ENCODE results near the gene FGF11. TPM values are rescaled to one million over a fixed set of nuclear protein-coding genes. Genes with fewer than 3 reads are reported as not detected.

The FGF11 gene
- 1.5 and 1.8 TPM in 2 replicates for total RNA-seq

- no peak for TF ChIP-seq CTCF (IDR thresholded peaks at IDR 0.05; ENCODE audit: insufficient read depth, low read length, poor library complexity, severe bottlenecking)
- Histone ChIP-seq H3K4me3 (ENCODE audit: low read depth, low read length) (peak within 1 kb of the TSS; percentile 51), H3K27me3 (ENCODE audit: control insufficient read depth, insufficient read depth, low read length) (peaks cover 2% of the 10 kb centered on the region), H3K36me3 (ENCODE audit: control insufficient read depth, insufficient read depth, low read length) (no peaks in the 10 kb centered on the region)
- DNase-seq (ENCODE audit: low read depth) = no peak
Measured at GRCh38 chr17:7439462-7440112, at the start of gene FGF11. FGF11 (plus strand) TSS chr17:7439512; CDS start chr17:7439621, 109 bp downstream.

- Histone ChIP-seq H3K4me3 (ENCODE audit: low read depth, low read length) (no peak overlapping the region), H3K27me3 (ENCODE audit: control insufficient read depth, insufficient read depth, low read length) (no peaks in the 10 kb centered on the region), H3K36me3 (ENCODE audit: control insufficient read depth, insufficient read depth, low read length) (peaks cover 1% of the 10 kb centered on the region)
- DNase-seq (ENCODE audit: low read depth) = no peak
- no peak for TF ChIP-seq CTCF (IDR thresholded peaks at IDR 0.05; ENCODE audit: insufficient read depth, low read length, poor library complexity, severe bottlenecking)
Measured at GRCh38 chr17:7389924-7390910, 49.1 kb upstream of the FGF11 start.

GRCh38 chr17:7391307-7391706 lies 48.0 kb upstream of the FGF11 start:
- H3K27me3 ChIP-seq (ENCODE audit: control insufficient read depth, insufficient read depth, low read length) = no peaks in the 10 kb centered on the region
- no peak overlapping the region for H3K4me3 ChIP-seq (ENCODE audit: low read depth, low read length)
- DNase-seq (ENCODE audit: low read depth) = no peak
- peaks cover 1% of the 10 kb centered on the region for H3K36me3 ChIP-seq (ENCODE audit: control insufficient read depth, insufficient read depth, low read length)
- TF ChIP-seq CTCF (IDR thresholded peaks at IDR 0.05; ENCODE audit: insufficient read depth, low read length, poor library complexity, severe bottlenecking) = no peak

GRCh38 chr17:7392696-7393612 lies 46.4 kb upstream of the FGF11 start:
- Histone ChIP-seq H3K36me3 (ENCODE audit: control insufficient read depth, insufficient read depth, low read length) (peaks cover 1% of the 10 kb centered on the region), H3K4me3 (ENCODE audit: low read depth, low read length) (peak overlapping the region; percentile 57), H3K27me3 (ENCODE audit: control insufficient read depth, insufficient read depth, low read length) (no peaks in the 10 kb centered on the region)
- DNase-seq (ENCODE audit: low read depth) = no peak
- TF ChIP-seq CTCF (IDR thresholded peaks at IDR 0.05; ENCODE audit: insufficient read depth, low read length, poor library complexity, severe bottlenecking) = no peak

DNA sequence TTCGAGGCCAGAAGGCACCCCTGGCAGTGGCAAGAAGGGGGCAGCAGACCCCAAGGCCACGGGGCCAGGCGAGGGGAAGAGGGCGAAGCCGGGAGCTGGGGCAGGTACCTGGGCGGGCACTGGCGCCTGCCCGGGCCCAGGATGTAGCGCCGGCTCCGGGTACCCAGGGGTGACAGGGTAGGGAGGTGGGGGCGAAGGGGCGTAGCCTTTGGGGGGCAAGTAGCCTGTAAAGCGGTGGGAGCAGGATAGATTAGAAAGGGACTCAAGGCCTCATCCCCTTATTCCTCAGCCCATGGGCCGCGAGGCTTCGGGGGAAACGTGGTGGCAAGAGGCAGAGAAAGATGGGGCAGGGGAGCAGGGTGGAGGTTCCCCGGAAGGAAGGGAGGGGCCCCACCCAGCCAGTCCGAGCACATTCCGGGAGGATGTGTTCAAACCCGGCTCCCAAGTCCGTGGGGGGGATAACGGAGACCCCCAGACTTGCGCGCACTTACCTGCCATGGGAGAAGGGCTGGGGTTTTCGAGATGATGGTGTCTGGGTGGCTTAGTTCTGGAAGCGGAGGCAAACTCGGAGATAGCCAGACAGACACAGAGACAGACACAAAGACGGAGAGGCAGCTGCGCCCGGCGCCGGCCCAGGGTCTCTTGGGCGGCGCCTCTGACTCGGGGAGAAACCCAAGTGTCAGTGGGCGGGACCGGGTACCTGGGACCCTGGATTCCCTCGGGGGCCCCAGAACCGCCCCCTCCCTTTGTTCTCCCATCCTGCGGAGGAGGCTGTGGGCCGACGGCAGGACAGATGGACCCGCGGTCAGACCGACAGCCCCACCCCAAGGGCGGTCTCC lies 45.5 kb upstream of the FGF11 start:
- TF ChIP-seq CTCF (IDR thresholded peaks at IDR 0.05; ENCODE audit: insufficient read depth, low read length, poor library complexity, severe bottlenecking) = peak; percentile 36
- DNase-seq (ENCODE audit: low read depth) = no peak
- peak overlapping the region; percentile 57 for H3K4me3 ChIP-seq (ENCODE audit: low read depth, low read length)

More for the DNA sequence above, 45.5 kb upstream of the FGF11 start:
- H3K27me3 ChIP-seq (ENCODE audit: control insufficient read depth, insufficient read depth, low read length) = no peaks in the 10 kb centered on the region
- peaks cover 1% of the 10 kb centered on the region for H3K36me3 ChIP-seq (ENCODE audit: control insufficient read depth, insufficient read depth, low read length)

Data from kidney epithelial cell (primary cell).